ENCODE measurements around the gene GRIK1.

DNA sequence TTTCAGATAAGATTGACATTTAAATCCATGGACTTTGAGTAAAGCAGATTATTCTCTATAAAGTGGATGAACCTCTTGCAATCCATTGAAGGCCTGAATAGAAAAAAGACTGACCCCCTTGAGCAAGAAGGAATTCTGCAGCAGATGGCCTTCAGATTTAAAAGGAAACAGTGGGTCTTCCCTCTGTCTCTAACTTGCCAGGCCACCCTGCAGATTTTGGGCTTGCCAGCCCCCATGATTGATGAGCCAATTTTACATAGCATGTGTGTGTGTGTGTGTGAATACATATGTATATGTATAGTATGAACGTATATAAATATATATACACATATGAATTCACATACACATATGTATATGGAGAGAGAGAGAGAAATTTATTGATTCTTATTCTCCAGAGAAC is 113.4 kb downstream of the GRIK1 start:
- TF ChIP-seq, protein P1, sequence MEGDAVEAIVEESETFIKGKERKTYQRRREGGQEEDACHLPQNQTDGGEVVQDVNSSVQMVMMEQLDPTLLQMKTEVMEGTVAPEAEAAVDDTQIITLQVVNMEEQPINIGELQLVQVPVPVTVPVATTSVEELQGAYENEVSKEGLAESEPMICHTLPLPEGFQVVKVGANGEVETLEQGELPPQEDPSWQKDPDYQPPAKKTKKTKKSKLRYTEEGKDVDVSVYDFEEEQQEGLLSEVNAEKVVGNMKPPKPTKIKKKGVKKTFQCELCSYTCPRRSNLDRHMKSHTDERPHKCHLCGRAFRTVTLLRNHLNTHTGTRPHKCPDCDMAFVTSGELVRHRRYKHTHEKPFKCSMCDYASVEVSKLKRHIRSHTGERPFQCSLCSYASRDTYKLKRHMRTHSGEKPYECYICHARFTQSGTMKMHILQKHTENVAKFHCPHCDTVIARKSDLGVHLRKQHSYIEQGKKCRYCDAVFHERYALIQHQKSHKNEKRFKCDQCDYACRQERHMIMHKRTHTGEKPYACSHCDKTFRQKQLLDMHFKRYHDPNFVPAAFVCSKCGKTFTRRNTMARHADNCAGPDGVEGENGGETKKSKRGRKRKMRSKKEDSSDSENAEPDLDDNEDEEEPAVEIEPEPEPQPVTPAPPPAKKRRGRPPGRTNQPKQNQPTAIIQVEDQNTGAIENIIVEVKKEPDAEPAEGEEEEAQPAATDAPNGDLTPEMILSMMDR (IDR thresholded peaks at IDR 0.05; ENCODE audit: low read length), result no peak
- no peak for TF ChIP-seq EZH2 (IDR thresholded peaks at IDR 0.05; ENCODE audit: borderline replicate concordance, low read length)
